Measurements from ENCODE around the gene MEMO1.
"Not testable (repeated sequence)": the region's sequence is repeated elsewhere in the genome, so short reads cannot be mapped to it uniquely, and the experiment has no call there.

The MEMO1 gene

GRCh38 chr2:31900156-31900555 lies 110.7 kb downstream of the MEMO1 start:
- DNase-seq: not testable (repeated sequence)

GRCh38 chr2:31898346-31898745 lies 112.5 kb downstream of the MEMO1 start:
- not testable (repeated sequence) for DNase-seq

- DNase-seq: not testable (repeated sequence)
These were observed 113.5 kb downstream of the MEMO1 start for GRCh38 chr2:31897340-31897739.

GRCh38 chr2:31896293-31896692 lies 114.5 kb downstream of the MEMO1 start:
- DNase-seq: no peak

GRCh38 chr2:31894656-31895055 lies 116.2 kb downstream of the MEMO1 start:
- no peak for DNase-seq

GRCh38 chr2:31893094-31893493 lies 117.7 kb downstream of the MEMO1 start:
- DNase-seq: peak; percentile 84 to 86

- DNase-seq: no peak
These were observed 121.8 kb downstream of the MEMO1 start for GRCh38 chr2:31889044-31889443.

- peak; percentile 31 to 50 for DNase-seq
These were observed 122.3 kb downstream of the MEMO1 start for GRCh38 chr2:31888550-31888949.

GRCh38 chr2:31886700-31887099 lies 124.1 kb downstream of the MEMO1 start:
- peak; percentile 41 to 62 for DNase-seq

- no peak for DNase-seq
These were observed 133.8 kb downstream of the MEMO1 start for GRCh38 chr2:31877008-31877407.

- no peak for DNase-seq
These were observed 136.7 kb downstream of the MEMO1 start for GRCh38 chr2:31874071-31874470.

- no peak for DNase-seq
These were observed 145.6 kb downstream of the MEMO1 start for GRCh38 chr2:31865215-31865614.

GRCh38 chr2:31863867-31864266 lies 146.9 kb downstream of the MEMO1 start:
- DNase-seq: no peak

- DNase-seq: not testable (repeated sequence)
These were observed 147.7 kb downstream of the MEMO1 start for GRCh38 chr2:31863015-31863656.

- no peak for DNase-seq
These were observed 150.8 kb downstream of the MEMO1 start for GRCh38 chr2:31859959-31860358.

- no peak for DNase-seq
These were observed 157.3 kb downstream of the MEMO1 start for GRCh38 chr2:31853521-31853920.

- not testable (repeated sequence) for DNase-seq
These were observed 168.7 kb downstream of the MEMO1 start for GRCh38 chr2:31842150-31842549.

GRCh38 chr2:31835450-31835849 lies 175.4 kb downstream of the MEMO1 start:
- DNase-seq: no peak

- DNase-seq: no peak
These were observed 178.4 kb downstream of the MEMO1 start for GRCh38 chr2:31832363-31832762.

GRCh38 chr2:31831585-31831984 lies 179.2 kb downstream of the MEMO1 start:
- no peak for DNase-seq

GRCh38 chr2:31828891-31829290 lies 181.9 kb downstream of the MEMO1 start:
- no peak for DNase-seq

- DNase-seq: no peak
These were observed 187.2 kb downstream of the MEMO1 start for GRCh38 chr2:31823558-31823957.

GRCh38 chr2:31822587-31822986 lies 188.2 kb downstream of the MEMO1 start:
- no peak for DNase-seq
